Measurements from ENCODE around the gene PAK5.
"Not testable (repeated sequence)": the region's sequence is repeated elsewhere in the genome, so short reads cannot be mapped to it uniquely, and the experiment has no call there.

The PAK5 gene

GRCh38 chr20:9668381-9668780 is 170.5 kb downstream of the PAK5 start:
- H3K4me3 ChIP-seq (ENCODE audit: low read depth in 1 of 5, low read length in 5 of 5), result no peak overlapping the region
- no peak overlapping the region for H3K27ac ChIP-seq (ENCODE audit: low read depth, low read length)
- H3K27me3 ChIP-seq (ENCODE audit: control insufficient read depth in 5 of 5, insufficient read depth in 4 of 5, low read length in 5 of 5), result no peaks in the 10 kb centered on the region
- no peak overlapping the region for H3K9ac ChIP-seq (ENCODE audit: low read length in 5 of 5)
- H3K9me3 ChIP-seq (ENCODE audit: control insufficient read depth in 5 of 5, low read length in 5 of 5), result no peaks in the 10 kb centered on the region
- H3K36me3 ChIP-seq (ENCODE audit: control insufficient read depth in 5 of 5, insufficient read depth in 5 of 5, low read length in 5 of 5), result no peaks in the 10 kb centered on the region
- H3K4me1 ChIP-seq (ENCODE audit: control insufficient read depth in 5 of 5, insufficient read depth in 5 of 5, low read length in 5 of 5), result no peaks in the 10 kb centered on the region

GRCh38 chr20:9663423-9663822 is 175.5 kb downstream of the PAK5 start:
- H3K27me3 ChIP-seq (ENCODE audit: control insufficient read depth in 5 of 5, insufficient read depth in 4 of 5, low read length in 5 of 5), result no peaks in the 10 kb centered on the region
- H3K4me1 ChIP-seq (ENCODE audit: control insufficient read depth in 5 of 5, insufficient read depth in 5 of 5, low read length in 5 of 5), result no peaks in the 10 kb centered on the region
- no peak overlapping the region for H3K9ac ChIP-seq (ENCODE audit: low read length in 5 of 5)
- no peaks in the 10 kb centered on the region for H3K36me3 ChIP-seq (ENCODE audit: control insufficient read depth in 5 of 5, insufficient read depth in 5 of 5, low read length in 5 of 5)
- H3K9me3 ChIP-seq (ENCODE audit: control insufficient read depth in 5 of 5, low read length in 5 of 5), result no peaks in the 10 kb centered on the region
- H3K4me3 ChIP-seq (ENCODE audit: low read depth in 1 of 5, low read length in 5 of 5), result no peak overlapping the region
- H3K27ac ChIP-seq (ENCODE audit: low read depth, low read length), result no peak overlapping the region

- Histone ChIP-seq H3K27ac (ENCODE audit: low read depth, low read length) (no peak overlapping the region), H3K9me3 (ENCODE audit: control insufficient read depth in 5 of 5, low read length in 5 of 5) (no peaks in the 10 kb centered on the region), H3K27me3 (ENCODE audit: control insufficient read depth in 5 of 5, insufficient read depth in 4 of 5, low read length in 5 of 5) (no peaks in the 10 kb centered on the region), H3K4me1 (ENCODE audit: control insufficient read depth in 5 of 5, insufficient read depth in 5 of 5, low read length in 5 of 5) (no peaks in the 10 kb centered on the region), H3K4me3 (ENCODE audit: low read depth in 1 of 5, low read length in 5 of 5) (no peak overlapping the region), H3K36me3 (ENCODE audit: control insufficient read depth in 5 of 5, insufficient read depth in 5 of 5, low read length in 5 of 5) (no peaks in the 10 kb centered on the region), H3K9ac (ENCODE audit: low read length in 5 of 5) (no peak overlapping the region)
Observed at GRCh38 chr20:9660236-9660868, 178.5 kb downstream of the PAK5 start.

- no peaks in the 10 kb centered on the region for H3K36me3 ChIP-seq (ENCODE audit: control insufficient read depth in 5 of 5, insufficient read depth in 5 of 5, low read length in 5 of 5)
- no peaks in the 10 kb centered on the region for H3K27me3 ChIP-seq (ENCODE audit: control insufficient read depth in 5 of 5, insufficient read depth in 4 of 5, low read length in 5 of 5)
- no peak overlapping the region for H3K4me3 ChIP-seq (ENCODE audit: low read depth in 1 of 5, low read length in 5 of 5)
- H3K27ac ChIP-seq (ENCODE audit: low read depth, low read length), result no peak overlapping the region
- no peaks in the 10 kb centered on the region for H3K4me1 ChIP-seq (ENCODE audit: control insufficient read depth in 5 of 5, insufficient read depth in 5 of 5, low read length in 5 of 5)
- H3K9ac ChIP-seq (ENCODE audit: low read length in 5 of 5), result no peak overlapping the region
- no peaks in the 10 kb centered on the region for H3K9me3 ChIP-seq (ENCODE audit: control insufficient read depth in 5 of 5, low read length in 5 of 5)
Observed at GRCh38 chr20:9647741-9648140, 191.1 kb downstream of the PAK5 start.

GRCh38 chr20:9646375-9646774 is 192.5 kb downstream of the PAK5 start:
- Histone ChIP-seq H3K4me1 (ENCODE audit: control insufficient read depth in 5 of 5, insufficient read depth in 5 of 5, low read length in 5 of 5) (no peaks in the 10 kb centered on the region), H3K27ac (ENCODE audit: low read depth, low read length) (no peak overlapping the region), H3K9me3 (ENCODE audit: control insufficient read depth in 5 of 5, low read length in 5 of 5) (no peaks in the 10 kb centered on the region), H3K36me3 (ENCODE audit: control insufficient read depth in 5 of 5, insufficient read depth in 5 of 5, low read length in 5 of 5) (no peaks in the 10 kb centered on the region), H3K9ac (ENCODE audit: low read length in 5 of 5) (no peak overlapping the region), H3K4me3 (ENCODE audit: low read depth in 1 of 5, low read length in 5 of 5) (no peak overlapping the region), H3K27me3 (ENCODE audit: control insufficient read depth in 5 of 5, insufficient read depth in 4 of 5, low read length in 5 of 5) (no peaks in the 10 kb centered on the region)

- no peak overlapping the region for H3K4me3 ChIP-seq (ENCODE audit: low read depth in 1 of 5, low read length in 5 of 5)
- H3K9me3 ChIP-seq (ENCODE audit: control insufficient read depth in 5 of 5, low read length in 5 of 5), result no peaks in the 10 kb centered on the region
- no peak overlapping the region for H3K9ac ChIP-seq (ENCODE audit: low read length in 5 of 5)
- no peak overlapping the region for H3K27ac ChIP-seq (ENCODE audit: low read depth, low read length)
- H3K27me3 ChIP-seq (ENCODE audit: control insufficient read depth in 5 of 5, insufficient read depth in 4 of 5, low read length in 5 of 5), result no peaks in the 10 kb centered on the region
- H3K4me1 ChIP-seq (ENCODE audit: control insufficient read depth in 5 of 5, insufficient read depth in 5 of 5, low read length in 5 of 5), result no peaks in the 10 kb centered on the region
- H3K36me3 ChIP-seq (ENCODE audit: control insufficient read depth in 5 of 5, insufficient read depth in 5 of 5, low read length in 5 of 5), result no peaks in the 10 kb centered on the region
Observed at GRCh38 chr20:9642882-9643281, 196.0 kb downstream of the PAK5 start.

GRCh38 chr20:9641499-9642000 is 197.3 kb downstream of the PAK5 start:
- not testable (repeated sequence) for H3K27ac ChIP-seq (ENCODE audit: low read depth, low read length); H3K9ac ChIP-seq (ENCODE audit: low read length in 5 of 5)

GRCh38 chr20:9637889-9638288 is 201.0 kb downstream of the PAK5 start:
- Histone ChIP-seq H3K27ac (ENCODE audit: low read depth, low read length) (no peak overlapping the region), H3K27me3 (ENCODE audit: control insufficient read depth in 5 of 5, insufficient read depth in 4 of 5, low read length in 5 of 5) (no peaks in the 10 kb centered on the region)

More at GRCh38 chr20:9641499-9642000, 197.3 kb downstream of the PAK5 start:
- H3K36me3 ChIP-seq (ENCODE audit: control insufficient read depth in 5 of 5, insufficient read depth in 5 of 5, low read length in 5 of 5); H3K9me3 ChIP-seq (ENCODE audit: control insufficient read depth in 5 of 5, low read length in 5 of 5); H3K27me3 ChIP-seq (ENCODE audit: control insufficient read depth in 5 of 5, insufficient read depth in 4 of 5, low read length in 5 of 5); H3K4me1 ChIP-seq (ENCODE audit: control insufficient read depth in 5 of 5, insufficient read depth in 5 of 5, low read length in 5 of 5); H3K4me3 ChIP-seq (ENCODE audit: low read depth in 1 of 5, low read length in 5 of 5): not testable (repeated sequence)

GRCh38 chr20:9635750-9636149 is 203.1 kb downstream of the PAK5 start:
- Histone ChIP-seq H3K27ac (ENCODE audit: low read depth, low read length) (no peak overlapping the region), H3K36me3 (ENCODE audit: control insufficient read depth in 5 of 5, insufficient read depth in 5 of 5, low read length in 5 of 5) (no peaks in the 10 kb centered on the region), H3K9me3 (ENCODE audit: control insufficient read depth in 5 of 5, low read length in 5 of 5) (no peaks in the 10 kb centered on the region), H3K27me3 (ENCODE audit: control insufficient read depth in 5 of 5, insufficient read depth in 4 of 5, low read length in 5 of 5) (no peaks in the 10 kb centered on the region), H3K4me1 (ENCODE audit: control insufficient read depth in 5 of 5, insufficient read depth in 5 of 5, low read length in 5 of 5) (no peaks in the 10 kb centered on the region), H3K9ac (ENCODE audit: low read length in 5 of 5) (no peak overlapping the region), H3K4me3 (ENCODE audit: low read depth in 1 of 5, low read length in 5 of 5) (no peak overlapping the region)

More at GRCh38 chr20:9637889-9638288, 201.0 kb downstream of the PAK5 start:
- no peaks in the 10 kb centered on the region for H3K4me1 ChIP-seq (ENCODE audit: control insufficient read depth in 5 of 5, insufficient read depth in 5 of 5, low read length in 5 of 5)
- no peaks in the 10 kb centered on the region for H3K36me3 ChIP-seq (ENCODE audit: control insufficient read depth in 5 of 5, insufficient read depth in 5 of 5, low read length in 5 of 5)
- H3K9ac ChIP-seq (ENCODE audit: low read length in 5 of 5), result no peak overlapping the region
- no peaks in the 10 kb centered on the region for H3K9me3 ChIP-seq (ENCODE audit: control insufficient read depth in 5 of 5, low read length in 5 of 5)
- no peak overlapping the region for H3K4me3 ChIP-seq (ENCODE audit: low read depth in 1 of 5, low read length in 5 of 5)

GRCh38 chr20:9634327-9634726 is 204.5 kb downstream of the PAK5 start:
- Histone ChIP-seq H3K9ac (ENCODE audit: low read length in 5 of 5) (no peak overlapping the region), H3K36me3 (ENCODE audit: control insufficient read depth in 5 of 5, insufficient read depth in 5 of 5, low read length in 5 of 5) (no peaks in the 10 kb centered on the region), H3K27me3 (ENCODE audit: control insufficient read depth in 5 of 5, insufficient read depth in 4 of 5, low read length in 5 of 5) (no peaks in the 10 kb centered on the region), H3K9me3 (ENCODE audit: control insufficient read depth in 5 of 5, low read length in 5 of 5) (no peaks in the 10 kb centered on the region), H3K4me3 (ENCODE audit: low read depth in 1 of 5, low read length in 5 of 5) (no peak overlapping the region), H3K4me1 (ENCODE audit: control insufficient read depth in 5 of 5, insufficient read depth in 5 of 5, low read length in 5 of 5) (no peaks in the 10 kb centered on the region), H3K27ac (ENCODE audit: low read depth, low read length) (no peak overlapping the region)

Data from subcutaneous abdominal adipose tissue (tissue), 5 donors.